Retinal pigment epithelial cell (primary cell): ENCODE results near the gene S100Z.

Experiments used
- DNase-seq: peaks from one replicate; pipeline ENCODE4 v3.0.0-alpha.2; 2010; ENCODE audit warnings: low read depth
- H3K4me3 ChIP-seq: 2 replicates; pipeline ENCODE4 v1.5.1; 2011; ENCODE audit warnings: mild to moderate bottlenecking, low read length, control low read depth, moderate library complexity
- CTCF ChIP-seq: conservative IDR thresholded peaks from 2 replicates; pipeline ENCODE4 v1.5.1; 2011; ENCODE audit warnings: low read depth, low read length, control low read depth, inconsistent platforms

The S100Z gene

GRCh38 chr5:76863001-76863400 lies 13.2 kb downstream of the S100Z start:
- TF ChIP-seq CTCF = no peak
- no peak for DNase-seq
- H3K4me3 ChIP-seq = no peak overlapping the region

- no peak for DNase-seq
- TF ChIP-seq CTCF = no peak
- no peak overlapping the region for H3K4me3 ChIP-seq
Measured at GRCh38 chr5:76866503-76866902, 16.7 kb downstream of the S100Z start.

GRCh38 chr5:76867038-76867437 lies 17.2 kb downstream of the S100Z start:
- DNase-seq = no peak
- no peak for TF ChIP-seq CTCF
- no peak overlapping the region for H3K4me3 ChIP-seq

- DNase-seq = peak; percentile 24
- H3K4me3 ChIP-seq = no peak overlapping the region
- TF ChIP-seq CTCF = peak; percentile 84
Measured at GRCh38 chr5:76867827-76868693, 18.2 kb downstream of the S100Z start.

GRCh38 chr5:76870046-76870445 lies 20.2 kb downstream of the S100Z start:
- no peak for TF ChIP-seq CTCF
- peak; percentile 12 for DNase-seq

GRCh38 chr5:76874088-76874581 lies 24.3 kb downstream of the S100Z start:
- no peak overlapping the region for H3K4me3 ChIP-seq
- no peak for DNase-seq
- no peak for TF ChIP-seq CTCF

More at GRCh38 chr5:76870046-76870445, 20.2 kb downstream of the S100Z start:
- no peak overlapping the region for H3K4me3 ChIP-seq
